Suprapubic skin (tissue), 4 donors: Measurements from ENCODE around the gene C18orf32. TPM values are rescaled to one million over a fixed set of nuclear protein-coding genes. Genes with fewer than 3 reads are reported as not detected.

Source experiments
- DNase-seq, 2 donors: peaks; one replicate each; pipeline ENCODE4 v3.0.0-alpha.2; 2019; ENCODE audit warnings: low spot score in 2 of 2
- H3K27ac ChIP-seq: fragments of 200-600 bp; sonication (generic); one replicate; pipeline ENCODE4 v1.5.1; 2019
- H3K27me3 ChIP-seq: fragments of 200-600 bp; sonication (generic); one replicate; pipeline ENCODE4 v1.5.1; 2019
- H3K36me3 ChIP-seq: fragments of 200-600 bp; sonication (generic); one replicate; pipeline ENCODE4 v1.5.1; 2019
- H3K4me1 ChIP-seq: fragments of 200-600 bp; sonication (generic); one replicate; pipeline ENCODE4 v1.5.1; 2019
- H3K4me3 ChIP-seq: fragments of 200-600 bp; sonication (generic); one replicate; pipeline ENCODE4 v1.5.1; 2019; ENCODE audit warnings: mild to moderate bottlenecking
- H3K9me3 ChIP-seq: fragments of 200-600 bp; sonication (generic); one replicate; pipeline ENCODE4 v1.5.1; 2019
- EP300 ChIP-seq: sonication (generic); formaldehyde crosslinking; IDR thresholded peaks from one replicate; pipeline ENCODE4 v1.6.1; 2017; ENCODE audit warnings: antibody characterized with exemption
- POLR2A ChIP-seq, 2 donors: fragments of 450-650 bp; IDR thresholded peaks; one replicate each; pipeline ENCODE4 v1.6.1; 2017; ENCODE audit warnings: antibody characterized with exemption in 2 of 2, mild to moderate bottlenecking in 2 of 2, moderate library complexity in 2 of 2
- POLR2AphosphoS5 ChIP-seq, 3 donors: sonication (generic); formaldehyde crosslinking; IDR thresholded peaks; one replicate each; pipeline ENCODE4 v1.6.1; 2017; ENCODE audit warnings: antibody characterized with exemption in 3 of 3
- WGBS: methylation state at CpG from one replicate; pipeline ENCODE4 v1.1.5; 2018; 5-methylcytosine and 5-hydroxymethylcytosine counted together
- total RNA-seq, 4 donors: library from RNA; depleted of rRNA; stranded (reverse); fragments of >200 nt; gene quantifications; one replicate each; pipeline ENCODE4 v1.1.0, GENCODE V29; 2016
- TF ChIP-seq, protein P1 (sequence below), 2 donors: fragments of 200-600 bp in 1 of 2; fragments of 450-650 bp in 1 of 2; sonication (generic) in 1 of 2; IDR thresholded peaks; one replicate each; pipeline ENCODE4 v1.5.1; 2016 to 2019; ENCODE audit warnings: antibody characterized with exemption in 2 of 2, mild to moderate bottlenecking in 1 of 2, moderate library complexity in 1 of 2

C18orf32 gene
- total RNA-seq, result 10 to 100 TPM; 17.4 to 36.4 (median 24.2) TPM

DNA sequence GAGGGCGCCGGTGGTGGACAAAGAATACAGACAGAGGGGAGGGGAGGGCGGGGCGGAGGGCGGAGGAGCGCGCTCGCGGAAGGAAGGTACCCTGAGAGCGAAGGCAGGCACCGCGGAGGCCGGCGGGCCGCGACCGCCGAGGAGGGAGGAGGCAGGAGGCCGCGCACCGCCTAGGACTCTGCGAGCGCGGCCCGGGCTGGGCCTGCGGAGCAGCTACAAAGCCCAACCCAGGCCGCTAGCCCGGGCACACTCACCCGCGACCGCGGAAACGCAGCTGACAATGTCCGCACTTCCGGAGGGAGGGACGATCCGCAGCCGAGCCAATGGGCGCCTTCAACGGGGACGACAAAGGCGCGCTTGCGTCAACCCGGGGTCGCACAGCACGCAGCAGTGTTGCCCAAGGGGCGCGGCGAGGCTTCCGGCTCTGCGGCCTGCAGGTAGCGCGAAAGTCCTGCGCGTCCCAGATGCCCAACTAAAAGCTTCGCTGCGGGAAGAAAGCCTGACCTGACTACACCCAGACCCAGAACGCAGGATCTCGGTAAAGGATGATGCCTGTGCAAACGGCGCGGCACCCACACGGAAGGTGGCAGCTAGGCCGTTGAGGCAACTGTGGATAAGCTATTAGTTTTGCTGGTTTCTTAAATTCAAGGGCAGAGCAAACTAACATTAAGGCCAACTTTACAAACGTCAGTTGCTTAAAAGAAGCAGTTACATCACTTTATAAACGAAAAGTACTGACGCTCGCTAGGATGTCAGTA, at the start of gene C18orf32:
Gene C18orf32, minus strand, starts transcription at position 282 of the 758 bp plus-strand sequence. CDS start 3,486 bp downstream, outside the sequence.
- peaks cover 41% of the 10 kb centered on the region for H3K4me1 ChIP-seq
- TF ChIP-seq, protein P1, sequence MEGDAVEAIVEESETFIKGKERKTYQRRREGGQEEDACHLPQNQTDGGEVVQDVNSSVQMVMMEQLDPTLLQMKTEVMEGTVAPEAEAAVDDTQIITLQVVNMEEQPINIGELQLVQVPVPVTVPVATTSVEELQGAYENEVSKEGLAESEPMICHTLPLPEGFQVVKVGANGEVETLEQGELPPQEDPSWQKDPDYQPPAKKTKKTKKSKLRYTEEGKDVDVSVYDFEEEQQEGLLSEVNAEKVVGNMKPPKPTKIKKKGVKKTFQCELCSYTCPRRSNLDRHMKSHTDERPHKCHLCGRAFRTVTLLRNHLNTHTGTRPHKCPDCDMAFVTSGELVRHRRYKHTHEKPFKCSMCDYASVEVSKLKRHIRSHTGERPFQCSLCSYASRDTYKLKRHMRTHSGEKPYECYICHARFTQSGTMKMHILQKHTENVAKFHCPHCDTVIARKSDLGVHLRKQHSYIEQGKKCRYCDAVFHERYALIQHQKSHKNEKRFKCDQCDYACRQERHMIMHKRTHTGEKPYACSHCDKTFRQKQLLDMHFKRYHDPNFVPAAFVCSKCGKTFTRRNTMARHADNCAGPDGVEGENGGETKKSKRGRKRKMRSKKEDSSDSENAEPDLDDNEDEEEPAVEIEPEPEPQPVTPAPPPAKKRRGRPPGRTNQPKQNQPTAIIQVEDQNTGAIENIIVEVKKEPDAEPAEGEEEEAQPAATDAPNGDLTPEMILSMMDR (IDR thresholded peaks at IDR 0.05), result no peak
- TF ChIP-seq POLR2A (IDR thresholded peaks at IDR 0.05) (peak; percentile 89 to 97), POLR2AphosphoS5 (IDR thresholded peaks at IDR 0.05) (peak; percentile 83 to 97 (median 96)), EP300 (no peak)
- no peaks in the 10 kb centered on the region for H3K27me3 ChIP-seq
- no peaks in the 10 kb centered on the region for H3K9me3 ChIP-seq
- DNase-seq, result peak; percentile 98 to 99
- peak within 1 kb of the TSS; percentile 68 for H3K4me3 ChIP-seq
- H3K36me3 ChIP-seq, result peaks cover 40% of the 10 kb centered on the region
- WGBS, result 8% methylated on average over 34 of the region's 69 CpGs
- H3K27ac ChIP-seq, result peak within 1 kb of the TSS; percentile 93

DNA sequence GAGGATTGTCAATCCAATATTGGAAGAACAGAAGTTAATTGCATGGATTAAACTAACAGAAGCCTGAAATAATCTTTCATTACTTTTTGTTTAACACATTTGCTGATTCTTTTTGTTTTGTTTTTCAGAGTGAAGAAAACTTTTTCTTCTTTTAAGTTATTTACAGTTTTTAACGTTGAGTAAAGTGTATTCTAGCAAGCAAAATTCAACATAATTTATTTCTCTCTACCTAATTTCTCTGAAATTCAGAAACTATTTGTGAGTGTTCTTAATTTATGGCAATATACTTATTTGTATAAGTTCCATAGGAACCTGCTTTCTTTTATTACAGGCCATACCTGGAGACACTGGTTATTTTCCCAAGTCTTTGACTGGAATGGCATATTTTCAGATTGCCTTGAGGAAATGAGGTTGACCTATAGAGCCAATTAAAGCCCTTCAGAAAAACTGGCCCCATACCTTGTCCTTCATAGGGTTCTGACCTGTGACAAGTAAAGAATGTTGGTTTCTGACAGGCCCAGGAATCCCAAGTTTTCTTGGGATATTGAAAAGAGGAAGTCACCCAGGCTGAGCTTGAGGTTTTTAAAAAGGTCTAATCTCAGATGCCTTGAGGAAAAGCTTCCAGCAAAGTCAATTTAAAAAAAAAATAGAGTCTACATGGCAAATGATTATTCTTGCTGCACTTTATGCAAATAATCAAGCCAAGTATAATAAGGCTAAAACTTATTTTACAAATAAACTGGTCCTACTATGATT, 48.0 kb upstream of the C18orf32 start:
- Histone ChIP-seq H3K4me1 (no peaks in the 10 kb centered on the region), H3K27me3 (no peaks in the 10 kb centered on the region), H3K4me3 (no peak overlapping the region), H3K9me3 (no peaks in the 10 kb centered on the region), H3K36me3 (no peaks in the 10 kb centered on the region), H3K27ac (no peak overlapping the region)
- no peak for TF ChIP-seq EP300
- TF ChIP-seq, protein P1 (IDR thresholded peaks at IDR 0.05), result no peak
- TF ChIP-seq POLR2A (IDR thresholded peaks at IDR 0.05), result no peak
- TF ChIP-seq POLR2AphosphoS5 (IDR thresholded peaks at IDR 0.05), result no peak
- WGBS, result 95% methylated on average over 1 of the region's 1 CpG
- DNase-seq, result no peak

DNA sequence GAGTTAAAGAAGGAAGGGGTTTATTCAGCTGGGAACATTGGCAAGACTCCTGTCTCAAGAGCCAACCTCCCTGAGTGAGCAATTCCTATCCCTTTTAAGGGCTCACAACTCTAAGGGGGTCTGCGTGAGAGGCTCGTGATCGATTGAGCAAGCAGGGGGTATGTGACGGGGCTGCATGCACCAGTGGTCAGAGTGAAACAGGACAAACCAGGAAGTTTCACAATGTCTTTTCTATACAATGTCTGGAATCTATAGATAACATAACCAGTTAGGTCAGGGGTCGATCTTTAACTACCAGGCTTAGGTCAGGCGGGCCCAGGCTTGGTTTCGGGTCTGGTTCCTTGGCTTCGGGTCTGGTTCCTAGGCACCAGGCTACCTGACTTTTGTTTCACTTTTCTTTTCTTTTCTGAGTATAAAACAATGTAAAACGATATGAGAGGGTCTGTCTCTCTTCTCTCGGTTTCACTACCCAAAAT, 44.7 kb upstream of the C18orf32 start:
- 81% methylated on average over 10 of the region's 10 CpGs for WGBS
- no peaks in the 10 kb centered on the region for H3K27me3 ChIP-seq
- no peaks in the 10 kb centered on the region for H3K36me3 ChIP-seq
- no peak for DNase-seq
- TF ChIP-seq, protein P1 (IDR thresholded peaks at IDR 0.05), result no peak
- TF ChIP-seq EP300 (no peak), POLR2AphosphoS5 (IDR thresholded peaks at IDR 0.05) (no peak), POLR2A (IDR thresholded peaks at IDR 0.05) (no peak)
- H3K27ac ChIP-seq, result no peak overlapping the region
- no peak overlapping the region for H3K4me3 ChIP-seq
- no peaks in the 10 kb centered on the region for H3K9me3 ChIP-seq
- no peaks in the 10 kb centered on the region for H3K4me1 ChIP-seq

DNA sequence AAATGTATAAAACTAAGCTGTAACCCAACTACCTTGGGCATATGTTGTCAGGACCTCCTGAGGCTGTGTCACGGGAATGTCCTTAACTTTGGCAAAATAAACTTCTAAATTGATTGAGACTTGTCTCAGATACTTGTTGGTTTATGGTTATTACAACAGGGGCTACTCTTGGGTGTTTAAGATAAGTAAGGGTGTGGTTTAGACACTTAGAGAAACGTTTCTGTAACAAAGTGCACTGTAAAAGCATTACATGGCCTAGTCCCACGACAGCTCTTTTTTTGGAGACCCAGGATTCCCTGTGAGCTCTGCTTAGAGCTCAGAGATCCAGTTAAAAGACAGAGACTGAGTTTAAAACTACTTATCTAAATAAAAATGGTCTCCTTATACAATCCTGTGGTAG, 42.6 kb upstream of the C18orf32 start:
- 67% methylated on average over 3 of the region's 3 CpGs for WGBS
- H3K4me3 ChIP-seq, result no peak overlapping the region
- H3K27ac ChIP-seq, result no peak overlapping the region
- H3K9me3 ChIP-seq, result no peaks in the 10 kb centered on the region
- no peak for DNase-seq
- TF ChIP-seq, protein P1 (IDR thresholded peaks at IDR 0.05), result no peak
- TF ChIP-seq EP300 (no peak), POLR2AphosphoS5 (IDR thresholded peaks at IDR 0.05) (no peak), POLR2A (IDR thresholded peaks at IDR 0.05) (no peak)
- H3K27me3 ChIP-seq, result no peaks in the 10 kb centered on the region
- no peaks in the 10 kb centered on the region for H3K36me3 ChIP-seq
- no peaks in the 10 kb centered on the region for H3K4me1 ChIP-seq
